HG03139 (cell line): ENCODE results near the gene CREB3L2.
"Not testable (repeated sequence)": the region's sequence is repeated elsewhere in the genome, so short reads cannot be mapped to it uniquely, and the experiment has no call there.

ENCODE experiments used
- ATAC-seq: cut with Tn5 transposase; IDR thresholded peaks from one replicate; pipeline ENCODE4 v1.9.1; 2021; ENCODE audit not compliant: unreplicated experiment

CREB3L2 gene

DNA sequence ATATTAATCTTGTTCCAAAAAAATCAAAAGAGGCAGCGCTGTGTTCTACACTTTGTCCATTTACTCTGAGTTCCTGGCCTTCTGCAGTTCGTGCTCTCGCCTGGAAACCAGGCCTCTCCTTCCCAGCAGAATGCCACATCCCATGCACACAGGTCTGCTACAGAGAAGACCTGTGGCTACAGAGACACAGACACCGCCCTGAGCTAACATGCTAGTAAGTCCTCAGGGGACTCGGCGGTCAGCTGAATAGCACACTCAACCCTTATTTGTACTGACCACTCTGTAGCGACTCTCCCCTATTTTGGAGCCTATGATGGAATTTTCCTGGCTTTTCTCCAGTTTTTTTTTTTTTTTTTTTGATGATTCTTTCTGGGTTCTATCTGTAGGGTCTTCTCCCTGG, 12.8 kb downstream of the CREB3L2 start:
- no peak for ATAC-seq

DNA sequence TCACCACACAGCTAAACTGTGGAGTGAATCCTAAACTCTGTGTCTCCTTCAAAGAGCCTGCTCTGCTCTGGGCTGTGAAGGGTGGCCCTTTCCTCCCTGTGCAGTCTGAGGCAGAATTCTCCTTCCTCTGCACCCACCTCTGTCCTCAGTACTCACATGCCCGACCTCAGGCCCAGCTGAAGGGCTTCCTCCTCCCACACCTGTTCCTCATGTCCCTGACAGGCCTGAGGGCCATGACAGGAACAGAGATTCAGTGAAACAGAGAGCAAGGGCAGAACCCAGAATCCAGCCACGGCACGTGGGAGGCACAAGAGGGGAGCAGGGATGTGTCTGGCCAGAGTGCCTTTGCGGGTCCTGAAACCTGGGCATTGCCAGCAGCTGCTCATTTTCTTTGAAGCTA, 13.9 kb downstream of the CREB3L2 start:
- peak; percentile 71 for ATAC-seq

DNA sequence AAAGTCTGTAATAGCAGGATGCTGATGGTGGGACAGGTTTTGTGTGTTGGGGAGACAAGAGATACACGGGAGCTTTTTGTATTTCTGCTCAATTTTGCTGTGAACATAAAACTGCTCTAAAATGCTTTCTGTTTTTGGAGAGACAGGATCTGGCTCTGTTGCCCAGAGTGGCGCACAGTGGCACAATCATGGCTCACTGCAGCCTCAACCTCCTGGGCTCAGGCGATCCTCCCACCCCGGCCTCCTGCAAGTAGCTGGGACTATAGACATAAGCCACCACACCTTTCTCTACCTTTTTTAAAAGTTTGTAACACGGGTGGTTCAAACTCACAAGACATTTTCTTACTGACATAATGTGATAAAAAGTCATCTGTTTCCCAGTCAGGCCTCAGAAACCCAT, 14.3 kb downstream of the CREB3L2 start:
- ATAC-seq: no peak

DNA sequence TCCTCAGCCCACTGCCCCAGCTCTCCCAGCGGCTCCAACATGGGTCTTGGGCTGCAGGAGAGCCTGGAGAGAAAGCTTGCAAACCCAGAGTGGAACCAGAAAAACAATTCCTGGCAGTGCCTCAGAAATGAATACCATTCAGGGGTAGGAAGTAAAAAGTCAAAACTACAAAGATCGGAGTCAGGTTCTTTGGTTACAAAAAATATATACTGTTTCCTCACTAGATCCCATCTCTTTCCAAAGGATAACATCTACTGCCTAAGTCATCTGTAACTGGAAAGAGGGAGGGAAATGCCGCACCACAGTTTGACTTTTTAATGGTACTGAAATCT, 14.9 kb downstream of the CREB3L2 start:
- ATAC-seq: no peak

DNA sequence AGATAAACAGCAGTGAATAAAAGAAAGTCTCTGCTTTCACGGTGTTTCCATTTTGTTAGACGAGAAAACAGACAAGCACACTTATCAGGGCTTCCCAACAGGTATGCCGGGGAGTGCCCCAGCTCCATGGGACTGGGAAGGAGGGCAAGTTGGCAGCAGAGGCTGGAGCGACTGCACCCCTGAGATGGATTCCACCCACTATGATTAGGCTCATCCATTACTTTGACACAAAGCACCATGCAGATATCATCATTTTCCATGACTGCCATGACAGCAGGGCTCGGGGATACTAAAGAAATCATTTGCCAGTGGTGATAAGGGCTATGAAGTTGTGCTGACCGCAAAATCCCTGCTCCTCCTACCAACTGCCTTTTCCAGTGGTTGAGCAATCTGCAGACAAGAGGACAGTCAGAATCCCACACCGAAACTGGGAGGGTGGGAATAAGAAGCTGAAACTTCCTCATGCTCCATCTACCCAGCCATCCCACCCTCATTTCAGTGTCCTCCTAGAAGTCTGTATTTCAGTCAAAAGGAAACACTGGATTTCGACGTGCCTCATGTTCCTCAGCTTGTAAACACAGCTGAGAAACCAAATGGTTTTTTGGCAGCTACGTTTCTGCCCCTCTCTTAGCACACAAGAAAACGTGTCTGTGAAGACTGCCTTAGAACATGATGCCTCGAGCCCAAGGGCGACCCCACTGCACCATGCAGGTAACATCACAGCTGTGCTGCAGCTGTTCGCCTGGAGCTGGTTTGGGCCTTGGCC, 15.5 kb downstream of the CREB3L2 start:
- ATAC-seq: no peak

DNA sequence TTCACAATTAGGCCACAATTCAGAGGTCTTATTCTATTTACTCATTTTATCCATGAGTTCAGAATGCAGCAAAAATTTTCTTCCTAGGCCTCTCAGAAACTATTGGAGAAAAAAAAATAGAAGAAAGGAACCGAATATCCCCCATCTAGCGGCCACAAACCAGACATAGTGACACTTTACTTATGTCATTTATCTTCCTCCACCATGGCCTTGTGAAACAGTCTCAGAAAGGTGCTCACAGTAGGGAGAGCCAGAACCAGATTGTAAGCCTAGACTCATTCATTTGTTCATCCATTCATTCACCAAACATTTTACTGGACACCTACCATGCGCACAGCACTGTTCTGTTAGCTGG, 16.0 kb downstream of the CREB3L2 start:
- peak; percentile 40 for ATAC-seq

DNA sequence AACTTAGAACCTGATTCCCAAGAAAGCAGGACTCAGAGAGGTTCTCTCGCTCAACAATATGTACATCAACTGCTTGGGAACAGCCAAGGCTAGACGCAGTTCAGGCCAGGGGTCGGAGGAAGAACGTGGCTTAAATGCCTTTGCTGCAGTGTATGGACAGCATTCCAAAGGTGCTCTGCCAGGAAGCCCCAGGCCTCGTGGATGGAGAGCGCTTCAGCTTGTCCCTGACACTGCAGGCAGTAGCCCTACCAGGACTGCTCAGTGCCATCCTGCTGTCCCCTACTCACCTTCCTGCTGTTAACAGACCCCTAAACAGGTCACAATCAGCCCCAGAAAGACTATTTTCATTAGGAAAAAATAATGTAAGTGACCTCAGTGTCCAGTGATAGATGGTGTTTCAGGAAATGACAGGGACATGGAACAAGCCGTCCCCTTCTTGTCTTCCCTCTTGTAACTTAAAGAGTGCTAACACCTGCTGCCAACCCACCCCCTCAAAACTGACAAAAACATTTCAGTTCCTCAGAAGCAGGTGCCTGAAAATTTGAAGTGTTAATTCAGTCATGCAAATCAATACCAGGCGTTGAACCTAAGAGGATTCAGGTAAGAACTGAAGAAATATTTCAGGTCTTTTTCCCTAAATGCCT, 16.5 kb downstream of the CREB3L2 start:
- peak; percentile 42 for ATAC-seq

DNA sequence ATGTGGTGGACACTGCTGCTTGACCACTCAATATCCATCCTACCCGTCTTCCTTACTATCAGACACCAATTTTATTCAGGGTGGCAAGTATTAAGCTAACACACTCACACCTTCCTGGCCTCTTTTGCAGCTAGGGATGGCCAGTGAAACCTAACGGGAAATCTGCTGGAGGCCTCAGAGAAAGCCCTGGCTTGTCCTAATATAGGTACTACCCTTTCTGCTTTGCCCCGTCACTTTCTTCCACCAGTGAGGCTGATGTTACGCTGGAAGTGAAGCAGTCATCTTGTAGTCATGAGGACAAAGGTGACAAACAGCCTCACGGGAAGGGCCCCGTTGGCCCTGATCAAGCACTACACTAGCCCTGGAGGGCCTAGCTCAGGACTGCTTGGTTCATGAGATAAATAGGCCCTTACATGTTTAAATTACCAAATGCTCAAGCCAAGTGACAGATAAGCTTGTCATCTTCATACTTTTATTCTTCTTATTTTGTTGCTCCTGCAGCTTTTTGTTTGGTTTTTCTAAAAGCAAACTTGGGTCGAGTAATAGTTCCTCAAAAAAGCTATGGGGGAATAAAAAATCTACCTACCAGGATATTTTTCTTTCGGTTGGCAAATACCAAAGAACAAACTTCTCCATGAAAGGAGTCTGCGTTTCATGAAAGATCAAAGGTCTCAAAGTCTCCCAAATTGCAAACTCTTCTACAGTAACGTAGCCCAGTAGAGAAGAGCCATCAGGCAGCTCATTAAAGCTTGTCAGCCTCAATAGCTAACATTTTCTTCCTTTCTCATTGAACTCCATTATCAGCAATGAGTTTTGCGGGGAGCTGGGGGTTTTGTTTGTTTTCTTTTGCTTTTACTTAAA, 17.5 kb downstream of the CREB3L2 start:
- no peak for ATAC-seq

DNA sequence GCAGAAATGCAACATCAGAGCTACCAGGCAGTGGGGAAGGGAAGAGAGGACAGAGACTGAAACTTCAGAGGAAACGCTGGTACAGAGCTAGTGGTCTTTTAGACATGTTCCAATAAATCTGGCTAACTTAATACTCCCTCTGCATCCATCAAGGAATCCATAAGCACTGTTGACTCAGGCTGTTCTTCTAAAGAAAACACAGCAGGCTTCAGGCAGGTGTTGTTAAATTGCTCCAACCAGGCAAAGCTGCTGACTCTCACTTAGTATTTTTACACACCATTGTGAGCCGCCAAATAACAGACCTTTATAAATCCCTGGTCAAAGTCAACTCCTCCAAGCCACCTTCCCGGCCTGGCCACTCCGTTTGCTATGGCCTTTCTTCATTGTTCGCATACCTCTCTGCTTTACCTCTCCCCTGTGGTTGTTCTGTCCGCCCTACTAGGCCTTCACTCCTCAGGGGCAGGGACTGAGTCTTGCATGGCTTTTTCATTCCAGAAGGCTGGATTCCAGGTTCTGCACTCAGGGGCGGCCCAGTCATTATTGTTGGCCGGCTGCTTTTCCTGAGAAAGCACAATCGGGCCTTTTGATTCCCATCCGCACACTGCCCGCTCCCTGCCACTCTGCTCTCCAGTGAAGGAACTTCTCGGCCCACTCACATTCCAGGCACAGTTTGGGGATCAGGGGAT, 18.4 kb downstream of the CREB3L2 start:
- ATAC-seq: no peak

DNA sequence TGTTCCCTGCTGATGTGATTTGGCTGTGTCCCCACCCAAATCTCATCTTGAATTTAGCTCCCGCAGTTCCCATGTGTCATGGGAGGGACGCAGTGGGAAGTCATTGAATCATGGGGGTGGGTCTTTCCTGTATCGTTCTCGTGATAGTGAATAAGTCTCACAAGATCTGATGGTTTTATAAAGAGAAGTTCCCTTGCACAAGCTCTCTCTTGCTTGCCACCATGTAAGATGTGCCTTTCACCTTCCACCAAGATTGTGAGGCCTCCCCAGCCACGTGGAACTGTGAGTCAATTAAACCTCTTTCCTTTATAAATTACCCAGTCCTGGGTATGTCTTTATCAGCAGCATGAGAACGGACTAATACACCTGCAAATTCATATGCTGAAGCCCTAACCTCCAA, 19.5 kb downstream of the CREB3L2 start:
- ATAC-seq: not testable (repeated sequence)

DNA sequence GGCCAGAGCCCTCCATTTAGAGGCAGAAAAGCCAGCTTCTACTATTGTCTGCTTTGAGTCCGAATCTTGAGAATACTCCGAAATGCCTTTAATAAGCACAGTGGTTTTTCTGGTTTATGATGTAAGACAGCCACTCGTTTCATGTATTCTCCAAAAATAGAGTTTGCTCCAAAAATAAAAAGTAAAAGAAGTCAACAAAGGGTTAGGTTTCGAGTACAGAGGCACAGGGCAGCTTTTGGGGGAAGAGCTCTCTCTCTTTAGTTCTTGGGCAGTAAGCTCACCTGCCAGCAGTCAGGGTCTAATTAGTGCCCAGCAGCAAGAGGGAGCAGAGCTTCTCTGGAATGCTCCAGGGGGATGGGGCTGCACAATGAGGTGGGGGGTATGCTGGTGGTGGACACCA, 20.2 kb downstream of the CREB3L2 start:
- peak; percentile 46 for ATAC-seq

DNA sequence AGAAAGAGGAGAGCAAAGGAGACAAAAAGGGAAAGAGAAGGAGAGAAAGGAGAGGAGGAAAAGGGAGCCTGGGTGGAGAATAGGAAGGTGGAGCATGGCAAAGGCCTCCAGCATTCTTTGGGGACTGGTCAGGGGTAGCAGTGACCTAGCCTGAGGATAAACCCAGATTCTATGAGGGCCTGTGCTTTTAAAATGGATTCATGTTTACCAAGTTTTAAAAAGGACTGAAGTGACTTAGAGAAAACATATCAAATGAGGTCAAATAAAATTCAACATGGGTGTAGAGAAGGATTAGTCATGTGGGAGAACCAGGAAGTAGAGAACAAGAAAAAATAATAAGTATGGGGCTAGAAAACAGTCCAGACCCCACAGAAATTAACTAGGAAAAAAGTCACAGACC, 20.7 kb downstream of the CREB3L2 start:
- no peak for ATAC-seq

DNA sequence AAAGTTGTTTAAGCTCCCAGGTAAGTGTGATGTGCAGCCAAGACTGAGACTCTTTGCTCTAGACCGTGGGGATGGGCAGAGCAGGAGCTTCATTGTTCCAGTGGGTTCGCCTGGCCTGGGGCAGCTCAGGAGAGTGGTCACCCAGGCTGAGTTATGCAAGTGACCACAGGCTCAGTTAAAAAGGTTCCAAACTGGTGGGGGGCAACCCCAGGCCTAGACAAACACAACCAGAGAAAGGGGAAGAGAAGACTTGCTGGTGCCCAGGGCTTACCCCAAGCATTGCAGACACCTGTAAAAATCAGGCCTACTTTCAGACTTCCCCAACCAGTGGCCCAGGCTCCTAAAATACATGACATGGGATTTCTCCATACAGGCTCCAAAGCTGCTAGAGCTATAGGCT, 21.6 kb downstream of the CREB3L2 start:
- ATAC-seq: no peak

DNA sequence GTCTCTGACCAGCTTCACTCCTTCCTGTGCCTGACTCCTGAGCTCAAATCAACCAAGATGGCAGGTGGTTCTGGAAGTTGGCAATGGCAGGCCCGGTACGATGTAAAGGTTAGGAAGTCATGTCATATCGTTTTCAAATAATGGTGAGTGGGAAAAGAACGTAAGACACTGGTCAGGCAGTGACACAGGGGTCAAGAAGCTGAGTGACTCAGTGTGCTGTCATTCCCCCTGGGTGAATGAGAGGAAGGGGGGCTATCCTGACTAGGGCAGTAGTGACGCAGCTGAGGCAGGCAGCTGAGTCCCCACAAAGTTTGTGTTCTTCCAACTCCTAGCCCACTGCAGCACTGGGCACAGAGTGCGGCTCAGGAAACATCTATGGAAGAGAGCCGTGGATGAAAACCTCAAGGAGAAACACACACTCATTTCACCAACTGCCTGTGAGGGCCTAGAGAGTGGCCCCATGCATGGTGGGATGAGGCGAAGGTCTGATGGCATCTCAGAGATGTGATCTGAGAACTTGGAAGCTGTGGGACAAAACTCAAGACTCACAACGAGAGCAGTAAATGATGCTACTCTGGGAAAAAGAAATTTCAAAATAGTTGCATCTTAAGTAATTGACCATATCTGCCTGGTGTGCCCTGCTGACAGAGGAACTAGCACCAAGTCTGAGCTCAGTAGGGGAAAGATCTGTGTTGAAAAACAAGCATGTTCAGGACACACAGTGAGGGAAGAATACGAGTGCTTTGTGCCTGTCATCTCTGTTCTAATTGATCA, 23.2 kb downstream of the CREB3L2 start:
- ATAC-seq: no peak

DNA sequence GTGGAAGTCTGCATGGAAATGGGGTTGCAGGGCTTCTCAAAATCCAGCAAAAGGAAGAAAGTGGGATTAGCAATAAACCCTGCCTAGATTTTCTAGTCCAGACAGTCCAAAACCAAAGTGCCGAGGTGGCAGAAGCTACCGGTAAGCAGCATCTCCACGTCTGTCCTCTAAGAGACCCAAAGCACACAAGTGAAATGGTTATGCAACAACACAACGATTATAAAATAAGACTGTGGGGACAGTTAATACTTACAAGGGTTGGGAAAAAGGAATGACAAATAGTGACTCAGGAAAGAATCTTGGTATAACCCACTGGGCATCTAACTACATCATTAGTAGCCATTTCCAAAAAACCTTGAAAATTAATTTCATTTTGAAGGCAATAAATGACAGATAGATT, 24.7 kb downstream of the CREB3L2 start:
- ATAC-seq: no peak

DNA sequence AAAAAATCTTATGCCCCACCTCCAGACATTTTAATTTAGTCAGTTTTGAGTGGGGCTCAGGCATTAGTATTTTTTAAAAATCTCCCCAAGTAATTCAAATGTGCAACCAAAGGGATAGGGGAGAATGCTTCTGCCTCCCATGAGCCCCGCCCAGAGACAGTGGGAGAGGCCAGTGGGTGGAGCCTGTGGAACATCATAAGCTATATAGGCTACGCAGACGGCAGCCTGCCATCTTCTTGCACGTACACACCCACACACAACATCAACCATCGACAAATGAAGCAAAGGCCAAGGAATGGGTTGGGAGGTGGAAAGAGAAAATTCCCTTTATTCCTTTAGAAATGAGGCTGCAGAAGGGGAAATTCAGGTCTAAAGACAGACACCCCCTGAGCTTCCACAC, 25.2 kb downstream of the CREB3L2 start:
- no peak for ATAC-seq

DNA sequence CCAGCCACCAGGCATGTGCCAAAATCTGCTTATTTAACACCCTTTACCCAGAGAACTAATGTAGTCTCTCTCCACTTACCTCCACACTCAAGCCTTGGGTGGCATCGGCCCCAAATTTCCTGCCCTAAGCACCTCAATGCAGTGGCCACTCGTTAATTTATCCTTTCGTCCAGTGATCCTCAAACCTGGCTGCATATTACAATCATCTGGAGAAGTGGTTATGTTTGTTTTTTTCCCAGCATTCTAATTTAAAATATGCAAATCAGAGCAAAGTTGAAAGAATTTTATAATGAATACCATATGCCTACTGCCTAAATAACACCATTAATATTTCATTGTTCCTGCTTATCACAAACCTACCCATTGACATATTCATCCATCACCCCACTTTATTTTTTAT, 25.7 kb downstream of the CREB3L2 start:
- no peak for ATAC-seq

DNA sequence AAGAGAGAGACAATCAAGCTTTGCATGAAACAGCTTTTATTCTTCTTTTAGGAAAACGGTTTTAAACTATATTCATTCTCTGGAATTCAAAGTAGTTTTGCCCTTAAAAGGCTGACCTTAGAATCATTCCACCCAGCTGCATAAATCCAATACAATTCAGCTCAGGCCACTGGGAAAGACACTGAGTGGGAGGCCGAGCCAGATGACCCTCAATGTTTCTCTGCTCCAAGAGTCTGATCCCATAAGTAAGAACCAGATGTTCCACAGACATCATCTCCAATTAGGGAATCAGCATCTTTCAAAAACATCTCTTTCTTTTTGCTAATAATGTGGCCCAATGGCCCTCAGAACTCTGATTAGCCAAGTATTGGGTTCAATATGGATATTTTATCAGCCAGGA, 26.1 kb downstream of the CREB3L2 start:
- no peak for ATAC-seq

DNA sequence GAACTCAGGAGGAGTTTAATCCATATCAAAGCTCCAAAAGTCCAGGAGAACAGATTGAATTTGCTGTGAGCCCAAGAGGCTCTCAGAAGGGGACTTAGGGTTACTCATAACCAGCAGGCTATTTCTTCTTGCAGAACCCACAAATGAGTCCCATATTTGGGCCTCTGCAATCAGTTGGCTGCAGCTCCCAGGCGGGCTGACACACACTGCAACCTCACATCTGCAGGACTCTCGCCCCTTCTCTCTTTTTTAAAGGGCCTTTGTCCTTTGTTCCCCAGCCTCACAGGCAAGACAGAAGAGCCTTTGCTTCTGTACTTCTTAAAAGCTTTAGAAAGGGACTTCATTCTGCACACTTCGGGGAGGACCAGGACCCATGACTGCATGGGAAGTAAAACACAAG, 26.7 kb downstream of the CREB3L2 start:
- ATAC-seq: no peak

DNA sequence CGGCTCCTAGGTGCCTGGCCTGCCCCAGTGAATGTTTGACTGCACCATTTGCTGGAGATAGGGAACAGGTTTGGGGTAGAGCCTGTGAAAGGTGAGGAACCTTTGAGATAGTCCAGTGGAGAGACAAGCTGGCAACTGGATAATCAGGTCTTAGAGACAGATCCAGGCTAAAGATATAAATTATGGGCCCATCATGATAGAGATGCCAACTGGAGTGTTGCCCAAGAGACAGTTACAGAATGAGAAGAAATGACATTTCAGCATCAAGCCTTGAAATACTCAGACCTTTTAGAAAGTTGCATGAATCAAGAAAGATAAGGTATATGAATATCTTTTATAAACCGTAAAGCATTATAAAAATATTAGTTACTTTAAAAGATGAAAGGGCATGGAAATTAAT, 27.1 kb downstream of the CREB3L2 start:
- no peak for ATAC-seq
